CD14-positive monocyte (primary cell): ENCODE data around the gene INPP4A. TPM values are rescaled to one million over a fixed set of nuclear protein-coding genes. Genes with fewer than 3 reads are reported as not detected.
A peak's percentile ranks its signal among the peaks of the same experiment; 100 is the strongest.

Source experiments
- DNase-seq, 3 donors: peaks; one replicate each; pipeline ENCODE4 v3.0.0-alpha.2; 2011 to 2022
- H2AFZ ChIP-seq: 2 replicates; pipeline ENCODE4 v1.6.0; 2012; ENCODE audit warnings: mild to moderate bottlenecking, low read depth, low read length, inconsistent platforms; ENCODE audit not compliant: insufficient read depth, poor library complexity, severe bottlenecking
- H3K27ac ChIP-seq, 2 donors: 1 replicate in 1 of 2; 2 replicates in 1 of 2; pipeline ENCODE4 v1.5.1; 2012 to 2013; ENCODE audit warnings: low read length in 2 of 2, control low read depth in 1 of 2, inconsistent platforms in 1 of 2, low read depth in 1 of 2, mild to moderate bottlenecking in 1 of 2
- H3K27me3 ChIP-seq, 2 donors: one replicate each; pipeline versions ENCODE4 v1.6.0 to v1.6.1; 2011 to 2013; ENCODE audit warnings: low read length in 2 of 2; ENCODE audit not compliant: control insufficient read depth in 2 of 2, insufficient read depth in 2 of 2
- H3K36me3 ChIP-seq, 2 donors: replicated peaks in 1 of 2; 1 replicate in 1 of 2; 2 replicates in 1 of 2; pipeline versions ENCODE4 v1.5.1 to v1.6.1; 2012 to 2013; ENCODE audit warnings: low read length in 2 of 2, control low read depth in 1 of 2, inconsistent platforms in 1 of 2, mild to moderate bottlenecking in 1 of 2; ENCODE audit not compliant: insufficient read depth in 2 of 2, control insufficient read depth in 1 of 2
- H3K4me1 ChIP-seq, 2 donors: 1 replicate in 1 of 2; 2 replicates in 1 of 2; pipeline versions ENCODE4 v1.5.1 to v1.6.1; 2012 to 2013; ENCODE audit warnings: low read length in 2 of 2, control low read depth in 1 of 2, inconsistent platforms in 1 of 2, mild to moderate bottlenecking in 1 of 2, moderate library complexity in 1 of 2; ENCODE audit not compliant: insufficient read depth in 2 of 2, control insufficient read depth in 1 of 2
- H3K4me2 ChIP-seq: replicated peaks from 2 replicates; pipeline ENCODE3; 2012; ENCODE audit warnings: low read length, moderate library complexity, mild to moderate bottlenecking; ENCODE audit not compliant: poor library complexity, severe bottlenecking; ENCODE audit errors: extremely low read depth
- H3K4me3 ChIP-seq, 3 experiments: fragments of 200-600 bp in 1 of 3; sonication (generic) in 1 of 3; replicated peaks in 1 of 3; 1 replicate in 2 of 3; 2 replicates in 1 of 3; pipeline ENCODE4 v1.5.1; 2011 to 2013; ENCODE audit warnings: low read length in 3 of 3, mild to moderate bottlenecking in 3 of 3, control low read depth in 2 of 3, low read depth in 2 of 3, inconsistent platforms in 1 of 3, moderate library complexity in 1 of 3
- H3K79me2 ChIP-seq: 2 replicates; pipeline ENCODE4 v1.6.0; 2012; ENCODE audit warnings: mild to moderate bottlenecking, control low read depth, inconsistent platforms, low read length, moderate library complexity; ENCODE audit not compliant: insufficient read depth
- H3K9ac ChIP-seq: 2 replicates; pipeline ENCODE4 v1.6.0; 2017; ENCODE audit warnings: low read length, mild to moderate bottlenecking; ENCODE audit not compliant: insufficient read depth, poor library complexity, severe bottlenecking
- H3K9me3 ChIP-seq, 2 donors: replicated peaks in 1 of 2; 1 replicate in 1 of 2; 2 replicates in 1 of 2; pipeline versions ENCODE4 v1.5.1 to v1.6.1; 2012 to 2013; ENCODE audit warnings: low read length in 2 of 2, control low read depth in 1 of 2; ENCODE audit not compliant: control insufficient read depth in 1 of 2, insufficient read depth in 1 of 2
- H4K20me1 ChIP-seq: 2 replicates; pipeline ENCODE4 v1.6.0; 2012; ENCODE audit warnings: mild to moderate bottlenecking, low read length, control low read depth, moderate library complexity; ENCODE audit not compliant: insufficient read depth
- H3K27ac Mint-ChIP-seq, 7 donors: one replicate each; pipeline ENCODE4 v1.8.0; 2020; ENCODE audit warnings: mild to moderate bottlenecking in 7 of 7, mixed read lengths in 7 of 7, moderate library complexity in 6 of 7, inconsistent platforms in 2 of 7
- H3K27me3 Mint-ChIP-seq, 3 donors: one replicate each; pipeline ENCODE4 v1.8.0; 2021 to 2022; ENCODE audit warnings: low read depth in 3 of 3, mild to moderate bottlenecking in 3 of 3, mixed read lengths in 3 of 3, moderate library complexity in 3 of 3, inconsistent platforms in 1 of 3
- H3K36me3 Mint-ChIP-seq, 2 donors: one replicate each; pipeline ENCODE4 v1.8.0; 2020; ENCODE audit warnings: mixed read lengths in 2 of 2, inconsistent platforms in 1 of 2, mild to moderate bottlenecking in 1 of 2
- H3K4me1 Mint-ChIP-seq: one replicate; pipeline ENCODE4 v1.8.0; 2020; ENCODE audit warnings: mild to moderate bottlenecking, mixed read lengths
- H3K4me3 Mint-ChIP-seq, 2 donors: one replicate each; pipeline ENCODE4 v1.8.0; 2020; ENCODE audit warnings: mild to moderate bottlenecking in 2 of 2, mixed read lengths in 2 of 2, moderate library complexity in 1 of 2
- H3K9me3 Mint-ChIP-seq, 7 donors: one replicate each; pipeline ENCODE4 v1.8.0; 2020 to 2022; ENCODE audit warnings: mixed read lengths in 7 of 7, mild to moderate bottlenecking in 6 of 7, moderate library complexity in 6 of 7, inconsistent platforms in 2 of 7
- WGBS: methylation state at CpG from one replicate; pipeline ENCODE4 v1.1.5; 2013; ENCODE audit warnings: missing lambda C conversion rate; ENCODE audit not compliant: insufficient coverage; 5-methylcytosine and 5-hydroxymethylcytosine counted together
- intact Hi-C, 2 donors: fragments of 100-400 bp; cut with micrococcal nuclease; formaldehyde crosslinking; loops; one replicate each; pipeline versions ENCODE4 v1.15.0 to v1.15.1; 2023
- polyA plus RNA-seq, 3 donors: library from polyadenylated mRNA; depleted of rRNA in 1 of 3; unstranded in 2 of 3; stranded (reverse) in 1 of 3; fragments of 300-500 nt in 2 of 3; fragments of >200 nt in 1 of 3; fragmentation: Illumina TruSeq in 2 of 3; gene quantifications; 1 replicate in 2 of 3; 2 replicates in 1 of 3; pipeline ENCODE4 v1.2.3, GENCODE V29; 2012 to 2021
- TF ChIP-seq, protein P1 (sequence below): fragments of 200-600 bp; IDR thresholded peaks from one replicate; pipeline ENCODE4 v1.8.0; 2022; ENCODE audit warnings: antibody characterized with exemption, mild to moderate bottlenecking

Gene INPP4A
- polyA plus RNA-seq, 3 donors = 13.7 to 52.4 (median 20.7) TPM

GRCh38 chr2:98538280-98539041, 93.8 kb downstream of the INPP4A start:
- Histone ChIP-seq H3K9me3 (no peaks in the 10 kb centered on the region), H3K79me2 (no peaks in the 10 kb centered on the region), H3K9ac (no peak overlapping the region), H3K4me2 (no peak overlapping the region), H3K27ac (peak overlapping the region in 1 of 2 donors; percentile 54), H4K20me1 (peaks cover 11% of the 10 kb centered on the region), H3K36me3 (peaks cover 86 to 96% of the 10 kb centered on the region in 2 donors), H2AFZ (no peak overlapping the region), H3K4me1 (peaks cover 0 to 7% of the 10 kb centered on the region in 2 donors), H3K27me3 (no peaks in the 10 kb centered on the region), H3K4me3 (no peak overlapping the region)
- WGBS = 19% methylated on average over 6 of the region's 11 CpGs
- Mint-ChIP-seq H3K4me3 (no peak overlapping the region), H3K27me3 (no peaks in the 10 kb centered on the region), H3K4me1 (peaks cover 11% of the 10 kb centered on the region), H3K27ac (peak overlapping the region in 5 of 7 donors; percentile 18 to 47 (median 41)), H3K36me3 (peaks cover 86 to 95% of the 10 kb centered on the region in 2 donors), H3K9me3 (no peaks in the 10 kb centered on the region)
- TF ChIP-seq, protein P1, sequence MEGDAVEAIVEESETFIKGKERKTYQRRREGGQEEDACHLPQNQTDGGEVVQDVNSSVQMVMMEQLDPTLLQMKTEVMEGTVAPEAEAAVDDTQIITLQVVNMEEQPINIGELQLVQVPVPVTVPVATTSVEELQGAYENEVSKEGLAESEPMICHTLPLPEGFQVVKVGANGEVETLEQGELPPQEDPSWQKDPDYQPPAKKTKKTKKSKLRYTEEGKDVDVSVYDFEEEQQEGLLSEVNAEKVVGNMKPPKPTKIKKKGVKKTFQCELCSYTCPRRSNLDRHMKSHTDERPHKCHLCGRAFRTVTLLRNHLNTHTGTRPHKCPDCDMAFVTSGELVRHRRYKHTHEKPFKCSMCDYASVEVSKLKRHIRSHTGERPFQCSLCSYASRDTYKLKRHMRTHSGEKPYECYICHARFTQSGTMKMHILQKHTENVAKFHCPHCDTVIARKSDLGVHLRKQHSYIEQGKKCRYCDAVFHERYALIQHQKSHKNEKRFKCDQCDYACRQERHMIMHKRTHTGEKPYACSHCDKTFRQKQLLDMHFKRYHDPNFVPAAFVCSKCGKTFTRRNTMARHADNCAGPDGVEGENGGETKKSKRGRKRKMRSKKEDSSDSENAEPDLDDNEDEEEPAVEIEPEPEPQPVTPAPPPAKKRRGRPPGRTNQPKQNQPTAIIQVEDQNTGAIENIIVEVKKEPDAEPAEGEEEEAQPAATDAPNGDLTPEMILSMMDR = no peak
- intact Hi-C loops = no loop called here
- DNase-seq = no peak

GRCh38 chr2:98539056-98539735, 94.5 kb downstream of the INPP4A start:
- WGBS = 95% methylated on average over 11 of the region's 13 CpGs
- peaks cover 10% of the 10 kb centered on the region for H4K20me1 ChIP-seq
- no peak for DNase-seq
- Mint-ChIP-seq H3K4me3 (no peak overlapping the region), H3K36me3 (peaks cover 87 to 95% of the 10 kb centered on the region in 2 donors), H3K27me3 (no peaks in the 10 kb centered on the region), H3K27ac (peak overlapping the region in 4 of 7 donors; percentile 3 to 44 (median 29)), H3K9me3 (no peaks in the 10 kb centered on the region), H3K4me1 (peaks cover 11% of the 10 kb centered on the region)
- no peak overlapping the region for H3K9ac ChIP-seq
- peaks cover 86 to 96% of the 10 kb centered on the region in 2 donors for H3K36me3 ChIP-seq
- peak overlapping the region in 1 of 2 donors; percentile 54 for H3K27ac ChIP-seq
- no peak overlapping the region for H2AFZ ChIP-seq
- no peak overlapping the region for H3K4me3 ChIP-seq
- no peaks in the 10 kb centered on the region for H3K9me3 ChIP-seq
- H3K27me3 ChIP-seq = no peaks in the 10 kb centered on the region
- TF ChIP-seq, protein P1 = no peak
- H3K79me2 ChIP-seq = no peaks in the 10 kb centered on the region
- intact Hi-C loops = no loop called here
- no peak overlapping the region for H3K4me2 ChIP-seq
- peaks cover 0 to 7% of the 10 kb centered on the region in 2 donors for H3K4me1 ChIP-seq
